ENCODE measurements around the gene TSPOAP1. TPM values are rescaled to one million over a fixed set of nuclear protein-coding genes. Genes with fewer than 3 reads are reported as not detected.

TSPOAP1 gene
- total RNA-seq, 1 experiment from 2014 or later = 4.3 TPM

DNA sequence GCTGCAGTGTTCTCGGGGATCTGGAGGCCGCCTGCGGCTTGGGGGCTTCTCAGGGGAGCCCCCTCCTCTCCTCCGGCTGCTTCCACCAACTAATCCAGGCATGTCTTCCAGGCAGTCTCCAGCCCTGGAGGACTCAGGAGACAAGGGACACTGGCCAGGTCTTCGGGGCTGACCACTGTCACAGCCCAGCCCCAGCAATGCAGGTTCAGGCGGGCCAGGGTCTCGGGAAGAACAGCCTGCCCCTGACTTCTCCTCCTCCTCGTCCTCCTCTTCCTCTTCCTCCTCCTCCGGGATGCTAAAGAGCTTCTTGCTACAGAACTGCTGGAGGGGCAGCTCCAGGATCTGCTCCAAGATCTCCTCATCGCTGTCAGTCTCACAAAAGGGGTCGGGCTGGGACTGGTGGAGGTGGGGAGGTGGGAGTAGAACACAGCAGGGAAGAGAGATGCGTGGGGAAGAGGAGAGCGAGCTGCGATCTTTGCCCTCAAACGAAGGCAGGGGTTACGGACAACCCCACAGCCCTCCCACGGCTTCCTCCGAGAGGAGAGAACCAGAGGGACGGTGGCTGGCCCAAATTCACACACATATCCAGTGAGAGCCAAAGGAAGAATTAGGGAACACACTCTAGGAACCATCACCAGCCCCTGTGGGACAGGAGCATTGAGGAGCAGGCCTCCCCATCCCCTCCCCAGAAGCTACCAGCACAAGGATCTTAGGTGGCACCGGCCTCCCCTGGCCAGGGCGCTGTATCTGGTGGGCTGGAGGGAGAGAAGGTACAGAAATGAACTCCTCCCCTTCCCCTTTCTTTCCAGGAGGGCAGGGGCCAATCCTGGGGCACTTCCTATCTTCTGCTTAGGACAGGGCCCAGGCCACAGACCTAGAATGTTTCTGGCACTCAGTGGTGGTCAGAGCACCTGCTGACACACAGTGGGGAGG is 19.3 kb downstream of the TSPOAP1 start:
- Histone ChIP-seq H3K27ac (ENCODE audit: low read length) (no peak overlapping the region), H3K9ac (ENCODE audit: low read length) (no peak overlapping the region), H3K27me3 (ENCODE audit: low read length) (no peaks in the 10 kb centered on the region), H3K36me3 (ENCODE audit: low read depth, low read length) (no peaks in the 10 kb centered on the region), H3K9me2 (replicated peaks; ENCODE audit: low read length) (no peaks in the 10 kb centered on the region), H3K4me1 (ENCODE audit: insufficient read depth, low read length) (no peaks in the 10 kb centered on the region), H4K20me1 (ENCODE audit: low read length) (no peaks in the 10 kb centered on the region), H3K79me2 (ENCODE audit: low read length) (no peaks in the 10 kb centered on the region), H2AFZ (ENCODE audit: low read length) (no peak overlapping the region), H3K9me3 (ENCODE audit: low read length) (no peaks in the 10 kb centered on the region), H3K4me2 (ENCODE audit: low read length) (no peak overlapping the region), H3K4me3 (ENCODE audit: low read length) (no peak overlapping the region), H3F3A (ENCODE audit: low read length, unreplicated experiment) (no peaks in the 10 kb centered on the region)
- intact Hi-C loops (cut with micrococcal nuclease) = no loop called here
- no peak for TF ChIP-seq EZH2 (IDR thresholded peaks at IDR 0.05; ENCODE audit: low read length, unreplicated experiment)
- TF ChIP-seq EZH2phosphoT487 (IDR thresholded peaks at IDR 0.05; ENCODE audit: borderline replicate concordance, low read length) = no peak
- TF ChIP-seq, protein P1, sequence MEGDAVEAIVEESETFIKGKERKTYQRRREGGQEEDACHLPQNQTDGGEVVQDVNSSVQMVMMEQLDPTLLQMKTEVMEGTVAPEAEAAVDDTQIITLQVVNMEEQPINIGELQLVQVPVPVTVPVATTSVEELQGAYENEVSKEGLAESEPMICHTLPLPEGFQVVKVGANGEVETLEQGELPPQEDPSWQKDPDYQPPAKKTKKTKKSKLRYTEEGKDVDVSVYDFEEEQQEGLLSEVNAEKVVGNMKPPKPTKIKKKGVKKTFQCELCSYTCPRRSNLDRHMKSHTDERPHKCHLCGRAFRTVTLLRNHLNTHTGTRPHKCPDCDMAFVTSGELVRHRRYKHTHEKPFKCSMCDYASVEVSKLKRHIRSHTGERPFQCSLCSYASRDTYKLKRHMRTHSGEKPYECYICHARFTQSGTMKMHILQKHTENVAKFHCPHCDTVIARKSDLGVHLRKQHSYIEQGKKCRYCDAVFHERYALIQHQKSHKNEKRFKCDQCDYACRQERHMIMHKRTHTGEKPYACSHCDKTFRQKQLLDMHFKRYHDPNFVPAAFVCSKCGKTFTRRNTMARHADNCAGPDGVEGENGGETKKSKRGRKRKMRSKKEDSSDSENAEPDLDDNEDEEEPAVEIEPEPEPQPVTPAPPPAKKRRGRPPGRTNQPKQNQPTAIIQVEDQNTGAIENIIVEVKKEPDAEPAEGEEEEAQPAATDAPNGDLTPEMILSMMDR (conservative IDR thresholded peaks at IDR 0.05; ENCODE audit: low read depth, low read length) = no peak
- DNase-seq (no peak), ATAC-seq (no peak)
- CTCF ChIA-PET = no interaction called here
- no TSS peak for BruUV-seq (replicated peaks)
- POLR2A ChIA-PET (ENCODE audit: unreplicated experiment) = no interaction called here

DNA sequence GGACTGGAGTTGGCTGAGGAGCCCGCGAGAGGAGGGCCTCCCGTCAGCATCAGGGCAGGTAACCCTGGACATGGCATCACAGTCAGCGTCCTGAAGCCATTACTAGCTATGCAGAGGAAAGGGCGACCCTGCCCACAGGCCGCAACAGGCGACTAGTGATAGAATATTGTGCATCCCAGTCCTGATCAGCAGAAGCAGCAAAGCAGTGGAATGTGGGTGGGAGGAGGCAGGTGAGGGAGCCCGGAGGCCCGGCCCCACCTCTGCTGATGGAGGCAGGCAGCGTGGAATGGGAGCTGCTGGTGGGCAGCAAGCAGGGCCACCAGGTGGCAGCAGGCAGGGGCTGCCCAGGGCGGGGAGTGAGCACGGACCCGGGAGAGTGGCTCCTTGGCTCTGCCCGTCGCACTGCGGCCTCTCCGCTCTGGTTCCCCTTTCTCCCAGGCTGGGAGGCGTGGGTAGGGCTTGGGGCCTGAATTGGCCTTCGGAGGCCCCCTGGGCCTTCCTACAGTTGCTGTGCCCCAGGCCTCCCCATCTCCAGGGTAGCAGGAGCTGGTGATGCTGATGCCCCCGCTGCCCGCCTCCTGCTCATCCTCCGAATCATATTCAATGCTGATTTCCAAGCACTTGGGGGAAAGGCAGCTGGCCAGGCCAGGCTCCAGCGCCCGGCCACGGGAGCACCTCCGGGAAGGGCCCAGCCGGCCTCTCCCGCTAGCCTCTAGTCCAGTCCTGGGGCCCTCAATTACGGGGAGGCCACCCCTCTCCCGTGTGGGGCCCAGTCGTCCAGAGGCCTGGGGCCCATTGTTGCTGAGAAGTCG is 20.2 kb downstream of the TSPOAP1 start:
- Histone ChIP-seq H3K27ac (ENCODE audit: low read length) (no peak overlapping the region), H3K79me2 (ENCODE audit: low read length) (no peaks in the 10 kb centered on the region), H3F3A (ENCODE audit: low read length, unreplicated experiment) (no peaks in the 10 kb centered on the region), H3K4me2 (ENCODE audit: low read length) (no peak overlapping the region), H4K20me1 (ENCODE audit: low read length) (no peaks in the 10 kb centered on the region), H2AFZ (ENCODE audit: low read length) (no peak overlapping the region), H3K9me2 (replicated peaks; ENCODE audit: low read length) (no peaks in the 10 kb centered on the region), H3K9ac (ENCODE audit: low read length) (no peak overlapping the region), H3K27me3 (ENCODE audit: low read length) (no peaks in the 10 kb centered on the region), H3K4me1 (ENCODE audit: insufficient read depth, low read length) (no peaks in the 10 kb centered on the region), H3K36me3 (ENCODE audit: low read depth, low read length) (no peaks in the 10 kb centered on the region), H3K9me3 (ENCODE audit: low read length) (no peaks in the 10 kb centered on the region), H3K4me3 (ENCODE audit: low read length) (no peak overlapping the region)
- no TSS peak for BruUV-seq (replicated peaks)
- POLR2A ChIA-PET (ENCODE audit: unreplicated experiment) = interaction anchor here (0.6 kb wide), 1 partner anchor 91 kb away, joined by 5 read pairs; no protein-coding TSS in a partner anchor
- ATAC-seq (peak; percentile 39; the same call in 1 of the 2 replicates), DNase-seq (no peak)
- TF ChIP-seq, protein P1 (conservative IDR thresholded peaks at IDR 0.05; ENCODE audit: low read depth, low read length) = peak; percentile 50
- TF ChIP-seq EZH2phosphoT487 (IDR thresholded peaks at IDR 0.05; ENCODE audit: borderline replicate concordance, low read length) = no peak
- no peak for TF ChIP-seq EZH2 (IDR thresholded peaks at IDR 0.05; ENCODE audit: low read length, unreplicated experiment)
- intact Hi-C loops (cut with micrococcal nuclease) = no loop called here
- CTCF ChIA-PET = no interaction called here

Measured in PC-3 (cell line).